ENCODE data around the gene UNCX.

- TF ChIP-seq CTCF (IDR thresholded peaks at IDR 0.05; ENCODE audit: low read depth, low read length) (no peak), MAX (IDR thresholded peaks at IDR 0.05; ENCODE audit: low read depth, low read length) (no peak)
These were observed 34.6 kb upstream of the UNCX start for GRCh38 chr7:1197997-1198625.

Measured in NB4 (cell line).